Bronchial epithelial cell (primary cell): ENCODE measurements around the gene RNU6-8. TPM values are rescaled to one million over a fixed set of nuclear protein-coding genes. Genes with fewer than 3 reads are reported as not detected.

Experiments used
- DNase-seq: peaks from one replicate; pipeline ENCODE4 v3.0.0-alpha.2; 2010; ENCODE audit warnings: low read depth
- FAIRE-seq: peaks from 2 replicates; lab custom pipeline; 2011; peaks lifted over from hg19 to GRCh38; lab: Jason Lieb, UNC
- H3K27me3 ChIP-seq: 2 replicates; pipeline ENCODE4 v1.5.1; 2011; ENCODE audit warnings: low read length; ENCODE audit not compliant: control insufficient read depth, insufficient read depth
- H3K36me3 ChIP-seq: 2 replicates; pipeline ENCODE4 v1.5.1; 2011; ENCODE audit warnings: low read length; ENCODE audit not compliant: control insufficient read depth, insufficient read depth
- H3K4me3 ChIP-seq: 2 replicates; pipeline ENCODE4 v1.5.1; 2011; ENCODE audit warnings: mild to moderate bottlenecking, low read depth, low read length, control low read depth
- total RNA-seq: library from RNA; depleted of rRNA; stranded (reverse); fragments of >200 nt; gene quantifications from 2 replicates; pipeline ENCODE4 v1.2.1, GENCODE V29; 2014
- TF ChIP-seq, protein P1 (sequence below): IDR thresholded peaks from 2 replicates; pipeline ENCODE4 v1.5.1; 2011; ENCODE audit warnings: mild to moderate bottlenecking, moderate library complexity, low read length, control low read depth, inconsistent platforms; ENCODE audit not compliant: insufficient read depth, severe bottlenecking

The RNU6-8 gene
- total RNA-seq, 1 donor from 2014 or later: not detected

DNA sequence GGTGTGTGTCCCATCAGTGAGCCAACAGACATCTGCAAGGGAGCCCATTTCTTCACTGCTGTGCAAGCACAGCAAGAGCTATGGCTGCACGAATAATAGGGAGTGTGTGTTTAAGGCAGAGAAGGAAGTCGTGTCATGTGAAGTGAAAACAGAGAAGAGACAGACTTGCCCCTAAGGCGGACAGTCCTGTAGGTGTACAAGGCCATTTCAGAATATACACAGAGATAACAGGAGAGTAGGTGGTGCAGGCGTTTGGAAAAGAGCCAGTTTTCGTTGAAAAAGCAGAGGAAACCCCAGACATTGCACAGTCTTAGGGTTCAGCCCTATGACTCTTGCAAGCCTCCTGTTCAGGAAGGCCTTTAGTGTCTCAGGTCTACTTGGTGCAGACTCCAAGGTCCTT, 46.3 kb upstream of the RNU6-8 start:
- no peak for FAIRE-seq
- no peaks in the 10 kb centered on the region for H3K36me3 ChIP-seq
- H3K27me3 ChIP-seq: no peaks in the 10 kb centered on the region
- no peak for DNase-seq
- TF ChIP-seq, protein P1, sequence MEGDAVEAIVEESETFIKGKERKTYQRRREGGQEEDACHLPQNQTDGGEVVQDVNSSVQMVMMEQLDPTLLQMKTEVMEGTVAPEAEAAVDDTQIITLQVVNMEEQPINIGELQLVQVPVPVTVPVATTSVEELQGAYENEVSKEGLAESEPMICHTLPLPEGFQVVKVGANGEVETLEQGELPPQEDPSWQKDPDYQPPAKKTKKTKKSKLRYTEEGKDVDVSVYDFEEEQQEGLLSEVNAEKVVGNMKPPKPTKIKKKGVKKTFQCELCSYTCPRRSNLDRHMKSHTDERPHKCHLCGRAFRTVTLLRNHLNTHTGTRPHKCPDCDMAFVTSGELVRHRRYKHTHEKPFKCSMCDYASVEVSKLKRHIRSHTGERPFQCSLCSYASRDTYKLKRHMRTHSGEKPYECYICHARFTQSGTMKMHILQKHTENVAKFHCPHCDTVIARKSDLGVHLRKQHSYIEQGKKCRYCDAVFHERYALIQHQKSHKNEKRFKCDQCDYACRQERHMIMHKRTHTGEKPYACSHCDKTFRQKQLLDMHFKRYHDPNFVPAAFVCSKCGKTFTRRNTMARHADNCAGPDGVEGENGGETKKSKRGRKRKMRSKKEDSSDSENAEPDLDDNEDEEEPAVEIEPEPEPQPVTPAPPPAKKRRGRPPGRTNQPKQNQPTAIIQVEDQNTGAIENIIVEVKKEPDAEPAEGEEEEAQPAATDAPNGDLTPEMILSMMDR: no peak
- no peak overlapping the region for H3K4me3 ChIP-seq

DNA sequence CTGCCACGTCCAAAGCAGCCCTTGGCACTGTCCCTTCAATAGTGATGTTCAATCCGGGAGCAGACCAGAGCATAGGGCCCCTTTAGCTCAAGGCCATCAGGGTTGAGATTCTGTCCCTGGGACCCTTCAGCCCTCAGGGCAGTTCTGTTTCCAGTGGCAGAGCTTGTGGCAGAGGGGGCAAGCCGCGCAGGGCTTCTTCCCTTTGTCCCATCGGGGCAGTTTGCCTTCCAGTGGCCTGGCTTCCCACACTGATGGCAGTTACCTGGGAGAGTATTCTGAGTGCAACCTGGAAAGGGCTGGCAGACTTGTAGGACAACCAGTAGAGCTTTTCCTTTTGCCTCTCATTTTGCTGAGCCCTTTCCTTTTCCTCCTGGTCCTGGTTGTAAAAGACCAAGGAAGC, 43.7 kb upstream of the RNU6-8 start:
- Histone ChIP-seq H3K4me3 (no peak overlapping the region), H3K36me3 (no peaks in the 10 kb centered on the region), H3K27me3 (no peaks in the 10 kb centered on the region)
- TF ChIP-seq, protein P1: no peak
- no peak for FAIRE-seq
- no peak for DNase-seq

DNA sequence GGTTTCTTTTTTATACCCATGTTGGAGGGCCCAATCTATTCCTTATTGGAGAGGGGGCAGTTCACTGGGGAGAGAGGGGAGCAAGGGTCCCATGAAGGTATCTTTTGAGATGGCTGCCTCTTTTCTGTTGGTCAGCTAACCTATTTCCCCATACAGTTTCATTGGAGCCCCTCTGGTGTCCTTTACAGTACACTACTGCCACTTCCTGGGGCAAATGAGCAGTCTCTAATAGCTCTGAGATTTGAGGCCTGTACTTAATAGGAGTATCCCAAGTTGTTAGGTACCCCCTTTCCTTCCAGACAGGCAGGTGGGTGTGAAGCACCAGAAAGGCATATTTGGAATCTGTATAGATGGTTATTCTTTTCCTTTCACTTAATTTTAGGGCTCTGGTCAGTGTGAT, 41.3 kb upstream of the RNU6-8 start:
- DNase-seq: no peak
- no peak for FAIRE-seq
- Histone ChIP-seq H3K4me3 (no peak overlapping the region), H3K36me3 (no peaks in the 10 kb centered on the region), H3K27me3 (no peaks in the 10 kb centered on the region)
- TF ChIP-seq, protein P1: no peak

DNA sequence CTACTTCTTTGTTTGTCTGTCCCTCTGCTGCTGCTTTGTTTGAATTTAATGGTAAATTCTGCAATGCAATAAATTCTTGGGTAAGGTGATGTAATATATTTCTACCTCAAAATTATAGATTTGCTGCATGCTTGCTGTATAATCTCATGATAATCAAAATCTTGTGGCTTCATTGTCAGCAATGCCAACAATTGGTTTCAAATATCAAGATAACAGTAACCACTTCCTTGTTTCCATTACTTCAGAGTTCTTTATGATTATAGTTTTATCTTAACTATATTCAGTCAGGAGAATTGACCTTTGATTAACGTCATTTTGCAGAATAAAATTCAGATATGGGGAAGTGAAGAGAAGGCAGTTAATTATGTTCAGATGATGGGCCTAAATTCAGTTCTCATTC, 30.2 kb upstream of the RNU6-8 start:
- TF ChIP-seq, protein P1: no peak
- FAIRE-seq: no peak
- no peak overlapping the region for H3K4me3 ChIP-seq
- H3K36me3 ChIP-seq: no peaks in the 10 kb centered on the region
- DNase-seq: no peak
- H3K27me3 ChIP-seq: no peaks in the 10 kb centered on the region

DNA sequence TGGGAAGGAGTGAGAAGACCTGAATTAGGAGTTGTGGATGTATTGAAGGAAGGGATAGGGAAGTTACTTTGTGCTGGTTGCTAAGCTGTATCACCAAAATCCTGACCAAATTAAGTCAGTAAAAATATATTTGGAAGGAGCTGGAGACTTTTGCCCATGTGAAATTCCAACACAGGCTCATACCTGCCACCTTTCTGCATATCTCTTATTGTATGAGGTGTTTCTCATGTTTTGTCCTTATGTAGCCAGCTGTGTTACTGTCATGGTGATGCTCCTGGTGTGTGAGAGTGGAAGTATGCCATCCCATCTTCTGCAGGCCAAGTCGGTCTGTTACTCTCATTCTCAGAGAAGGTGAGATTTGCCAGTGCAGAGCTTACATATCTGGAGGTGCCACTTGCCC, 29.4 kb upstream of the RNU6-8 start:
- H3K4me3 ChIP-seq: no peak overlapping the region
- no peak for FAIRE-seq
- TF ChIP-seq, protein P1: no peak
- no peaks in the 10 kb centered on the region for H3K27me3 ChIP-seq
- no peaks in the 10 kb centered on the region for H3K36me3 ChIP-seq
- no peak for DNase-seq

DNA sequence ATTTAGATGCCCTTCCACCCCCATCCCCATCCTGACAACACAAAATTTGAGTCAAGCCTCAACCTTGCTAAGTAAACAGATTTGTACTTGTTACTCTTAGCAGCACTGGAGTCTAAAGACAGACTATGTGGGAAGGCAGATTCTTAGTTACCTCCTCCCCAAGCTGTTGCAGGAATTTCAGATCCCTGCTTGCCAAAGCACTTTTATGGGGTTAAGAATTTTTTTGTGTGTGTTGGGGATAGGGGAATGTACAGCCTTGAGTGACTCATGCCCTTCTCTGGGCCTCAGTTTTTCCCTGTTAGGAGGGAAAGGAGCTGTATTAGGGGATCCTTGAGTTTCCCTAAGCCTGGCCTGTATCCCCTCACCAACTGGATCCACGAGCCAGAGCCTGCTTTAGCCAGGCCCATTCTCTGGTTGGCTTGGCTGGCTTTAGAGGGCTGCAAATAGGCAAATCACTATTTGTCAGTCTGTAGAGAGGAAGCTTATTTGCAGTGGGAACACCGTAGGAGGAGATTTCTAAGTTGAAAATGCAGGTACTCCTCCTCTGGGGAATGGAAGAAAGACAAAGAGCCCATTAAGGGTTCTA, 27.7 kb upstream of the RNU6-8 start:
- TF ChIP-seq, protein P1: no peak
- no peaks in the 10 kb centered on the region for H3K36me3 ChIP-seq
- DNase-seq (peak; percentile 77), FAIRE-seq (no peak)
- no peak overlapping the region for H3K4me3 ChIP-seq
- H3K27me3 ChIP-seq: no peaks in the 10 kb centered on the region
